Stimulated activated memory B cell treated with anti-CD40 and anti-IgM and Interleukin-4, amounts not matched to agents 10 μg/mL and 1 μg/mL and 100 μg/mL, for 72 hours (primary cell): Measurements from ENCODE around the gene PLEKHJ1.

ENCODE experiments used
- ATAC-seq: fragments of 150-1000 bp; cut with Tn5 transposase; 2 replicates; pipeline ENCODE4 v1.10.0; 2021
- H3K27ac Mint-ChIP-seq: one replicate; pipeline ENCODE4 v1.8.0; 2022; ENCODE audit warnings: mild to moderate bottlenecking, mixed read lengths
- H3K27me3 Mint-ChIP-seq: one replicate; pipeline ENCODE4 v1.8.0; 2022; ENCODE audit warnings: mixed read lengths
- H3K36me3 Mint-ChIP-seq: one replicate; pipeline ENCODE4 v1.8.0; 2022; ENCODE audit warnings: mixed read lengths
- H3K4me1 Mint-ChIP-seq: one replicate; pipeline ENCODE4 v1.8.0; 2022; ENCODE audit warnings: mixed read lengths
- H3K4me3 Mint-ChIP-seq: one replicate; pipeline ENCODE4 v1.8.0; 2022; ENCODE audit warnings: mild to moderate bottlenecking, moderate library complexity, mixed read lengths
- H3K9me3 Mint-ChIP-seq: one replicate; pipeline ENCODE4 v1.8.0; 2022; ENCODE audit warnings: mixed read lengths

The PLEKHJ1 gene

DNA sequence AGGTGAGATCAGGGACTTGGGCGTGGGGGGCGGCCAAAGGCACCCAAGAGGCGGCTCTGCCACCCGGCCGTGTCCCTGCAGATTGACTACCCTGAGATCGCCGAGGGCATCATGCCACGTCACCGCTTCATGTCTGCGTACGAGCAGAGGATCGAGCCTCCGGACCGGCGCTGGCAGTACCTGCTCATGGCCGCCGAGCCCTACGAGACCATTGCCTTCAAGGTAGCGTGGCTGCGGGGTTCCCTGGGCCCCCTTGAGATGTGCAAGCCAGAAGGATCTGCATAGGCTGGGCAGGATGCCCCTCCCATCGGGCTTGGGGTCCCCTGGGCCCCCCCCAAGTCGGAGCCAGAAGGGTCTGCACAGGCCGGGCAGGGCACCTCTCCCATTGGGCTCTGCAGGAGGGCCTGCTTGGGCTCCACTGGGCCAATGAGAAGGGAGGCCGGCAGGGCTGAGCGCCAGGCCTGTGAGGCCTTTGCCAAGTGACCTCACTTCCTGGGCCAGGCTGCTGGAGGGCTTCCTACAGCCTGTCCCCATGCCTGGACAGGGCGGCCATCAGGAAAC is 10.8 kb upstream of the PLEKHJ1 start:
- Mint-ChIP-seq H3K36me3 (peaks cover 60% of the 10 kb centered on the region), H3K9me3 (no peaks in the 10 kb centered on the region), H3K27ac (no peak overlapping the region), H3K4me1 (peaks cover 31% of the 10 kb centered on the region), H3K4me3 (no peak overlapping the region), H3K27me3 (peaks cover 13% of the 10 kb centered on the region)
- no peak for ATAC-seq

DNA sequence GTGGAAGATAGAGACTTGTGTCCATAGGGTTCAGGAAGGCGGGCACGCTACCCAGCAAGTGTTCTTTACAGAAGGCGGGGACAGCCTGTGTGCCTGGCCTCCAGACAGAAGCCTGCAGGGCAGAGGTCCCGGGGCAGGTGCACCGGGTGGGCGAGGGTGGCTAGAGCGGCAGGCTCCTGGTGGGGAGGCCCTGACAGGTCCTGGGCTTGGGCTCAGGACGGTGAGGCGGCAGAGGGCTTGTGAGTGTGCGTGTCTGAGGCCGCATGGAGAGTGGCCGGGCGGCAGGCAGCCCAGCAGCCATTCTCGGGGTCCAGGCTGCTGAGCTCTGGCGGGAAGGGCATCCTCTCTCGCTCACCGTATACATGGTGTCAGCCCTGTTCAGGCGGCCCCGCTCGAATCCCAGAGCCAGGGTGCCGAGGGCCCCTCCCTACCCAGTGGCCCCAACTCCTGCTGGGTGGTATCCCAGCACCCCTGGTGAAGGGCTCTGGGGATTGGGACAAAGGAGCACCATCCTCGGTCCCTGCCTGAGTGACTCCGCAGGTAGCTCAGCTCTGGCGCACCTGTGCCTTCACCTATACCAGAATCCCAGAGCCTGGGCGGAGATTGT is 10.0 kb upstream of the PLEKHJ1 start:
- Mint-ChIP-seq H3K36me3 (peaks cover 60% of the 10 kb centered on the region), H3K4me1 (peaks cover 34% of the 10 kb centered on the region), H3K9me3 (no peaks in the 10 kb centered on the region), H3K4me3 (no peak overlapping the region), H3K27me3 (peaks cover 9% of the 10 kb centered on the region), H3K27ac (no peak overlapping the region)
- no peak for ATAC-seq

DNA sequence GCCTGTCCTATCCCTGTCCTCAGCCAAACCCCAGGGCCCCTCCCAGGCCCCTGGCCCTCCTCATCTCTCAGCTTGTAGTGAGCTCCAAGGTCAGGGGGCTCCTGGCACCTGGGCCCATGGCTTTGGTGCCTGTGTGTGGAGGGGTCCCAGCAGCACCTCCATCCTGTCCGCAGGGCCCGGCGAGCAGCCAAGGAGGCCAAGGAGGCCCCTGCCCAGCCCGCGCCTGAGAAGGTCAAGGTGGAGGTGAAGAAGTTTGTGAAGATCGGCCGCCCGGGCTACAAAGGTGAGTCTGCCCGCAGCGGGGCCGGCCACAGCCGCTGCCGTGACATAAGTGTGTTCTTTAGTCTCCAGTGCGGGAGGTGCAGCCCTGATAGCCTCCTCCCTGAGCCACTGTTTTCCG is 9.1 kb upstream of the PLEKHJ1 start:
- Mint-ChIP-seq H3K27ac (no peak overlapping the region), H3K4me3 (no peak overlapping the region), H3K4me1 (peaks cover 39% of the 10 kb centered on the region), H3K36me3 (peaks cover 67% of the 10 kb centered on the region), H3K27me3 (peaks cover 5% of the 10 kb centered on the region), H3K9me3 (no peaks in the 10 kb centered on the region)
- no peak for ATAC-seq

GRCh38 chr19:2244486-2244885 is 8.4 kb upstream of the PLEKHJ1 start:
- Mint-ChIP-seq H3K9me3 (no peaks in the 10 kb centered on the region), H3K36me3 (peaks cover 75% of the 10 kb centered on the region), H3K4me1 (peaks cover 43% of the 10 kb centered on the region), H3K4me3 (no peak overlapping the region), H3K27ac (no peak overlapping the region), H3K27me3 (no peaks in the 10 kb centered on the region)
- ATAC-seq: no peak

- Mint-ChIP-seq H3K4me1 (peaks cover 47% of the 10 kb centered on the region), H3K36me3 (peaks cover 79% of the 10 kb centered on the region), H3K4me3 (no peak overlapping the region), H3K27ac (no peak overlapping the region), H3K27me3 (no peaks in the 10 kb centered on the region), H3K9me3 (no peaks in the 10 kb centered on the region)
- ATAC-seq: no peak
Observed at GRCh38 chr19:2244125-2244411, 7.9 kb upstream of the PLEKHJ1 start.

DNA sequence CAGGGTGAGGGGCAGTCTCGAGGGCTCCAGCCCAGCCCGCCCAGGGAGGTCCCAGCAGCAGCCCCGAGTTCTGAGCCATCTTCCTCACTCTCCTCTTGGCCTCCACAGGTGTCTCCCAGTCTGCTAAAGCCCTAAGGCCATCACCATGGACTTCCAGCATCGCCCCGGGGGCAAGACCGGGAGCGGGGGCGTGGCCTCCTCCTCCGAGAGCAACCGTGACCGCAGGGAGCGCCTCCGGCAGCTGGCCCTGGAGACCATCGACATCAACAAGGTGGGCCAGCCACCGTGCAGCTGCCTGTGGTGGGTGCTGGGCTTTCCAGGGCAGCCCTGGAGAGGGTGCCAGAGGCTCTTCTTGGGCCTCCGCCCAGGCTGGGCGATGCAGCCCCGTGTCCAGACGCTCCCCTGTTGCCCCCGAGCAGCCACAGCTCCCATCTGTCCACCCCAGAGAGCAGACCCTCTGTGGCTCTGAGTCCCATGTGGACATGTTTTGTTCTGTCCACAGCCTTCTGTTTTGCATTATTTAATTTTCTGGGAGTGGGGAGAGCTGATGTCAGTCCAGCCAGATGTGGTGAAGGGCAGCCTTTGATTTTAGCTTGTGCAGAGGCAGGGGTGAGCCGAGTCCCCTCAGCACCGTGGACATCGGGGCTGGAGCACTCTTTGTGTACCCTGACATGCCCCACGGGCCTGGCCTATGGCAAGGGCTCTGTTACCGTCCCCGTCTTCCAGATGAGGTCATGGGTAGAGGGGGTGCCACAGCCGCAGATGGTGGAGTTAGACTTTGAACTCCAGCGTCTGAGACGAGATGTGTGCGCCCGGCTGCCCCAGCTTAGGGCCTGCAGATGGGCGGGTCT is 7.4 kb upstream of the PLEKHJ1 start:
- no peak for ATAC-seq
- Mint-ChIP-seq H3K4me1 (peaks cover 50% of the 10 kb centered on the region), H3K9me3 (no peaks in the 10 kb centered on the region), H3K27me3 (no peaks in the 10 kb centered on the region), H3K4me3 (no peak overlapping the region), H3K36me3 (peaks cover 78% of the 10 kb centered on the region), H3K27ac (no peak overlapping the region)

GRCh38 chr19:2242816-2243215 is 6.7 kb upstream of the PLEKHJ1 start:
- H3K36me3 Mint-ChIP-seq: peaks cover 78% of the 10 kb centered on the region
- H3K9me3 Mint-ChIP-seq: no peaks in the 10 kb centered on the region
- no peak overlapping the region for H3K4me3 Mint-ChIP-seq
- peaks cover 55% of the 10 kb centered on the region for H3K4me1 Mint-ChIP-seq
- H3K27me3 Mint-ChIP-seq: no peaks in the 10 kb centered on the region
- peak overlapping the region; percentile 17 for H3K27ac Mint-ChIP-seq
- no peak for ATAC-seq

- no peaks in the 10 kb centered on the region for H3K27me3 Mint-ChIP-seq
- no peak overlapping the region for H3K4me3 Mint-ChIP-seq
- H3K9me3 Mint-ChIP-seq: no peaks in the 10 kb centered on the region
- peaks cover 60% of the 10 kb centered on the region for H3K4me1 Mint-ChIP-seq
- peak overlapping the region; percentile 17 for H3K27ac Mint-ChIP-seq
- no peak for ATAC-seq
- H3K36me3 Mint-ChIP-seq: peaks cover 73% of the 10 kb centered on the region
Observed at GRCh38 chr19:2242092-2242537, 6.0 kb upstream of the PLEKHJ1 start.

GRCh38 chr19:2240881-2241760 is 5.0 kb upstream of the PLEKHJ1 start:
- H3K27me3 Mint-ChIP-seq: no peaks in the 10 kb centered on the region
- H3K36me3 Mint-ChIP-seq: peaks cover 63% of the 10 kb centered on the region
- no peak overlapping the region for H3K4me3 Mint-ChIP-seq
- H3K4me1 Mint-ChIP-seq: peaks cover 60% of the 10 kb centered on the region
- no peak overlapping the region for H3K27ac Mint-ChIP-seq
- no peak for ATAC-seq
- no peaks in the 10 kb centered on the region for H3K9me3 Mint-ChIP-seq

DNA sequence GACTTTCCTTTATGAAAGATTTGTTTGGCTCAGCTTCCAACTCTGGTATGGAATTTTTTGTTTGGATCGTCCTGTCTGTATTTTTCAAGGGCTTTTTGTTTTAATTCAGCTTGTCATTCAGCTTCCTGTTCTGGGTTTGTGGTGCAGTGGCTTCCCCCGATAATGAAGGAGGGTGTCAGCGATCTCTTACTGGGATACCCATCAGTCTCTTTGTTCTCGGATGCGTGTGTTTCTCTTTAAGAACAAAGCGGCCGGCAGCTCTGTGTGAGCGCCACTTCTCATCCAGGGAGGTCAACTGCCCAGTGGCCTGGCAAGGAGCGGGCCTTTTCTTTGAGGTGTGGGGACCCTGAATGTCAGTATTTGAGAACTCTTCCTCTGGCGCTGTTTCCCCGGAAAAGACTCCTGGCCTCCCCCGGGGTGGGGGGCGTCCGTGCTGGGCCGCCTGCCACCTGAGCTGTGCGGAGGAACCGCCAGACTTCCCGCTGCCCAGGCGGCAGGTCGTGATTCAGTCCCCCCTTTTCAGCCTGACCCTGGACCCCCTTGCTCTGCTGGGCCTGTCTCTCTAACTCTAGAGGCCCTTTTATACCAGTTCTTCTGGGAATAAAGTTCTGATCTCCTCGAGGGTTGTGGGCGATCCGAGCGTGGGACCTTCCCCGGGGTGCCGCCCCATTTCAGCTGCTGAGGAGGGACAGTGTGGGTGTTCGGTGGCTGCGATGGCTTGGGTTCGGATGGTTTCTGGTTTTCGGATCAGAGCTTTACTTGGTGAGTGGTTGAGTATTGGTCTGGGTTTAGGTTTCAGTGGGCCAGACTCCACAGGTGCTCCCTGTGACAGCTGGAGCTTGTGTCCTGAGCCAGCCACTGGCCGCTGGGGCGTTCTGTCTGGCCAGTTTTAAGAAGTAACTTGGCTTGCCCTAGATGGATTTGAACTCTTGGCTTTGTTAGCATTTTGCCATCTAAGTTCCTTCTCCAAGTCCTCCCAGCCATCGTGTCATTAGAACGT is 3.9 kb upstream of the PLEKHJ1 start:
- peaks cover 65% of the 10 kb centered on the region for H3K4me1 Mint-ChIP-seq
- no peaks in the 10 kb centered on the region for H3K27me3 Mint-ChIP-seq
- peaks cover 52% of the 10 kb centered on the region for H3K36me3 Mint-ChIP-seq
- H3K27ac Mint-ChIP-seq: peak overlapping the region; percentile 91
- no peaks in the 10 kb centered on the region for H3K9me3 Mint-ChIP-seq
- H3K4me3 Mint-ChIP-seq: peak overlapping the region; percentile 86
- no peak for ATAC-seq

GRCh38 chr19:2239173-2239572 is 3.0 kb upstream of the PLEKHJ1 start:
- Mint-ChIP-seq H3K36me3 (peaks cover 46% of the 10 kb centered on the region), H3K4me3 (peak overlapping the region; percentile 86), H3K4me1 (peaks cover 74% of the 10 kb centered on the region), H3K27me3 (no peaks in the 10 kb centered on the region), H3K9me3 (no peaks in the 10 kb centered on the region), H3K27ac (peak overlapping the region; percentile 91)
- ATAC-seq: no peak

- H3K4me3 Mint-ChIP-seq: peak overlapping the region; percentile 86
- peaks cover 45% of the 10 kb centered on the region for H3K36me3 Mint-ChIP-seq
- no peaks in the 10 kb centered on the region for H3K27me3 Mint-ChIP-seq
Observed at GRCh38 chr19:2237869-2238153, 1.7 kb upstream of the PLEKHJ1 start.

GRCh38 chr19:2237051-2237868 is 1.1 kb upstream of the PLEKHJ1 start:
- Mint-ChIP-seq H3K27ac (peak overlapping the region; percentile 91), H3K36me3 (peaks cover 45% of the 10 kb centered on the region), H3K4me3 (peak overlapping the region; percentile 86), H3K4me1 (peaks cover 81% of the 10 kb centered on the region), H3K9me3 (no peaks in the 10 kb centered on the region), H3K27me3 (no peaks in the 10 kb centered on the region)
- ATAC-seq: no peak

More at GRCh38 chr19:2237869-2238153, 1.7 kb upstream of the PLEKHJ1 start:
- ATAC-seq: no peak
- no peaks in the 10 kb centered on the region for H3K9me3 Mint-ChIP-seq
- peak overlapping the region; percentile 91 for H3K27ac Mint-ChIP-seq
- peaks cover 81% of the 10 kb centered on the region for H3K4me1 Mint-ChIP-seq

DNA sequence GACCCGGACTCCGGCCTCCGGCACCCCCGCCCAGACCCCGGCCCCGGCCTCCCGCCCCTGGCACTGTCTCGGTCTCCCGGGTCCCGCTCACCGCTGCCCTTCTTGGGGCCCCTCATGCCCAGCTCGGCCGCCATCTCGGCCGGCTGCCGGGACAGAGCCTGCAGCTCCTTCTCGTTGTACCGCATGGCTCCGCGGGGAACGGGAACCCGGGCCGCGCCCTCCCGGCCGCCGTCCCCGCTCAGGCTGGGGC is 140 bp downstream of the PLEKHJ1 start:
- H3K36me3 Mint-ChIP-seq: peaks cover 46% of the 10 kb centered on the region
- H3K4me1 Mint-ChIP-seq: peaks cover 73% of the 10 kb centered on the region
- no peaks in the 10 kb centered on the region for H3K27me3 Mint-ChIP-seq
- ATAC-seq: no peak
- peak overlapping the region; percentile 91 for H3K27ac Mint-ChIP-seq
- H3K4me3 Mint-ChIP-seq: peak overlapping the region; percentile 86
- H3K9me3 Mint-ChIP-seq: no peaks in the 10 kb centered on the region
